ENCODE measurements around the gene TMEM126B.
"Not testable (repeated sequence)": the region's sequence is repeated elsewhere in the genome, so short reads cannot be mapped to it uniquely, and the experiment has no call there.

TMEM126B gene

DNA sequence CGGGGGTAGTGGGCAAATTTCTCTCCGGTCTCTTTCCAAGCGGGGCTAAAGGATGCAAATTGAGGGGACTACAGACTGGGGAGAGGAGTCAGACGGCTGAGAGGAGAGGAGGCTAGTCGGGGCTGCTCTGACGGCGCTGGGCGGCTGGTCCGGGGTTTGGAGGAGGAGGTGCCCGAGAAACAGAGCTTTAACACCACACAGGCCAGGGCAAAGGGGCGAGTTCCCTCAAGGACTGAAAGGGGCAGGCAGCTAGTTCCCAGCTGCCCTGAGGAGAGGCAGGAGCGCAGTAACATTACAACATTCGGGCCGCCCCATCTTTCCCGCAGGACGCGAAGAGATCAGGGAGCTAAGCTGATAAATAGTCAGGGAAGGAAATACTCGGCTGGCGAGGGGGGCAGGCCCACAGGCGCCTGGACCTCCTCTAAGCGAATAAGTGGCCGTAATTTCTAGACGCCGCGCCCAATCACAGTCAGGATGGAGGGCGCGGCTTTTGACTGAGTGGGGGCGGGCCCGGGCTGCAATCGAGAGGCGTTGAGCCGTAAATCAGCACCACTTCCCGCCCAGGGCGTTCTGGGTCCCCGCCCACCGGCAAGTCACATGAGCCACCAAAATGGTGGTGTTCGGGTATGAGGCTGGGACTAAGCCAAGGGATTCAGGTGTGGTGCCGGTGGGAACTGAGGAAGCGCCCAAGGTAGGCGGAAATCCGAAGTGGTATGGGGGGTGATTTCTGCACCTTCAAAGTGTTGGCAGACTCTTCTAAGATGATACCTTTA is at the start of gene TMEM126B:
Gene TMEM126B, plus strand, starts transcription at position 596 of the 773 bp plus-strand sequence. Its CDS starts 15 bp downstream, at position 611.
- DNase-seq: peak; percentile 92

DNA sequence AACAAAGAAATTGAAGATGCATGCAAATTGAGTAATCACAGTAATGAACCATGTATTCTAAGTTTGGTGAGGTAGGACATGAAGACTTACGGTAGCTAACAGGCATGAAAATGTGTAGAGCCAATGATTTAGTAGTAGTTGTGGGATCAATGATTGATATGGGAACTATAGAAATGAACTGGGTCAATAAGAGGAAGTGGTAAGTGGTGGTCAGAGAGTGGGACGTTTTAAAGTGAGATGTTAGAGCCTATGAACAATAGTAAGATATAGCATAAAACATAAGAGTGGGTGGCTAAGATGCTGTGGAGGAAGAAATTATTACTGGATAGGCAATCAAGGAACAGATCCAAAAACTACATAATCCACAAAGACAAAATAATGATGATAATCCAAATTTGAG is 46.3 kb upstream of the TMEM126B start:
- no peak for DNase-seq

DNA sequence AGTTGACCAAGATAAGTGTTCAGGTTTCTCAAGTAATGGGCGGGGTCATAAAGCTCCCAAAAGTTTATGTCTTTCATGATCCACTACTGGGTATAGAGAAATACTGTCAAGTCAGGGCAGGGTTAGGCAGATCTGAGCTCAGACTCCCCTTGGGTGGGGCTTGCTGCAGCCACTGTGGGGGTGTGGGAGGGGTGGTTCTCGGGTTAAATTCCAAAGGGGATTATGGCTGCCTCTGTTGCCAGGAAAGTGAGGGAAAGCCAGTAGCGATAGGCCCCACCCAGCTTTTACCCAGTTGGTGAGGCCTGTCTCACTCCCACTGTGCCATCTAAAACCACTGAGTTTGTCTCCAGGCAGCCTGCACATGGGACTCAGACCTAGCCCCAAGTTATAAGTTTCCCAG is 39.0 kb upstream of the TMEM126B start:
- DNase-seq: no peak

DNA sequence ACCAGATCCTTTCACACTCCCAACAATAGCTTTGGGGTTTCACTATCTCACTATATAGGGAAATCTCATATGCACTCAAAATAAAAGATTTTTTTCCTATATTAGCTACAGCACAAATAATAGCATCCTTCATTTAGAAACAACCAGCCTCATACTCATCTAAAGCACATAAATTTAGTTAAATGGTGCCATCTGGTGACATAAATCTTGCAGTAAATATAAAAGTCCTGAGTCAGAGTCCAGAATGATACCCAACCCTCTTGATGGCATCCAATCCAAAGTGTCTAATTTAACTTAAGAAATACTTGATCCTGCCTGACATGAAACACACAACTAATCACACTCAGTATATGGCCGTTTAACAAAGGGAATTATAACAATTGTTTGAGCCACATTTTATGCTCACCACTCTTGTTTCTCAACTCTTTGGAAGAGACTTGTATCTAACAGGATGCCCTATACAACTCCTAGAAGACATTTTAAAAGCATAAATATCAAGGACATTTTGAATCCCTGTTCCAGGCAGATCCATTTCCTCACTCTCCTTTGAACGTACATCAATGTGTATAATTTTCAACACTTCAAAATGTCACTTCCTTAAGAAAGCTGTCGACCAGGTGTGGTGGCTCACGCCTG is 37.4 kb upstream of the TMEM126B start:
- no peak for DNase-seq

DNA sequence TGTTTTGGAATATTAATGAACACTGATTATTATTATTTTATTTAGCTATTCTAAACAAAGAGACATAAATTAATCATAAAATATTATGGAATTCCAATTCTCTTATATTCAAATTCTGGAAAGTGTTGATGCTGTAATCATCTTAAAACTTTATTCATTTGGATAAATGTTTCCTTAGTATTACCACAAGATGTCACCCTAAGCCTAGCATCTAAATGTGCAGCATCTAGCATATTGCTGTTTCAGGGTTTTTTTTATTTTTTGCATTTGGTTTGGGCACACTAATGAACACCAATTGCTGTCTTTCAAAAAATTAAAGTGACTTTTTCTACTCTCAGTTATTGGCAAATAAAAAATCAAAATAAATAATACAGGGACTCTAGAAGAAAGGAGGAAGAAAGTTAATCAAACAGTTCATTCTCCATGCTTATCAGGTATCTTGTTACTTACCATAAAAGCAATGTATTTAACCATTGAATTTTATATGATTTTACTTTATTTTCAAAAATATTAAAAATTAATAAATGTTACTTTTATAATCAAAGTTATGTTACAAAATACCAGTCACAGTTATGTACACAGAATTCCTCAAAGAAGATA is 33.0 kb upstream of the TMEM126B start:
- no peak for DNase-seq

DNA sequence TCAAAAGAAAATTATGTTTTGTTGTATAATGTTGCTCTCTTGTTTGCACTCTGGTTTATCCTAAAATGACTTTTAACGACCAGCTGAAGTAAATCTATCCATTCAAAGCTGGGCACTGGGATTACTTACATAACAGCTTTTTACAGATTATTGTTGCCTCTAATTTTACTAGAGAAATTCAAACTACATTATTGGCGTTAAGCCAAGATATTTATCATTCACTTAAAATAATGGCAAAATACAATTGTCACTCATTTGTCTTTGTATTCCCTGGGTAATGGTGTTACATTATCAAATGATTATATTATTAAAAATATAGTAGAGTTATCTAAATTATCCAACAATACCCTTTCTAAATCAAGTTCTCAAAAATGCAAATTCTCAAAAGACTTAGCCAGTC is 31.5 kb upstream of the TMEM126B start:
- no peak for DNase-seq

DNA sequence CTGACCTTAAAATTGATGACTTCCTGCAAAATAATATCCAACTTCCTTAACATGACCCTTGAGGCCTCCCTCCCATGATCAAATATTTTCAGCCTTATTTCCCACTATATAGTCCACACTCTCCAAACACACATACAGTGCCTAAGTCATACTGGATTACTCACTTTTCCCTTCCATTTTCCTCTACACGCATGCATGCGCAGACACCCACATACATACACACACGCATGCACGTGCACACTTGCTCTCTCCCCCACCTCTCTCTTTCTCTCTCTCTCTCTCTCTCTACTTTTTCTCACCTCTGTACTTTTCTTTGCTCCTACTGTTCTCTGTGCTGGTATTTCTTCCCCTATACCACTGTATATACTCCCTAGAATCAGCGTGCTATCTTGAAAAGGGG is 29.3 kb upstream of the TMEM126B start:
- DNase-seq: no peak

DNA sequence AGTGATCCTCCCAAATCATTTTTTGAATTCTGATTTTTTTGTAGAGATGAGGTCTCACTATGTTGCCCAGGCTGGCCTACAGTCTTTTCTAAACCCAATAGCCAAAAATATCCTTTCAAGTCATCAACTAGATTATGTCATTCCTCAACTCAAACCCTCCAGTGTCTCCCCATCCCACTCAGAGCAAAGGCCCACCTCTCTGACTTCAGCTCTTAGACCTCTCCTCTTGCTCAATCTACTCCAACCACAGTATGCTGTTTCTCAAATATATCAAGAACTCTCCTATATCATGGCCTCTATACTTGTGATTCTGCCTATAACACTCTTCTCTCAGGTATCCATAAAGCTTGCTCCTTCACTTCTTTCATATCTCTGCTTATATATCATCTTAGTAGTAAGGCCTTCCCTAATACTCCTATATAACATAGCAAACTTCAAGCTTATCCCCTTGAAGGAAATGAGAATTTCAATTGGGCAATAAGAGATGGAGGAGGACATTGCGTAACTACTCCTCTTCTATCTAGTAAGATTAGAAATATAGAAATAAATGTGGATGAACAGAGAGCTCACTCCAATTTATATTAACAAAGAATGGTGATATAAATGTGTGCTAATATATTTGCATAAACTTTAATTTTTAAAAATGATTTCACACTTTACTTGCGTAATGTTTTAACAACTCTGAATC is 25.7 kb upstream of the TMEM126B start:
- DNase-seq: no peak

DNA sequence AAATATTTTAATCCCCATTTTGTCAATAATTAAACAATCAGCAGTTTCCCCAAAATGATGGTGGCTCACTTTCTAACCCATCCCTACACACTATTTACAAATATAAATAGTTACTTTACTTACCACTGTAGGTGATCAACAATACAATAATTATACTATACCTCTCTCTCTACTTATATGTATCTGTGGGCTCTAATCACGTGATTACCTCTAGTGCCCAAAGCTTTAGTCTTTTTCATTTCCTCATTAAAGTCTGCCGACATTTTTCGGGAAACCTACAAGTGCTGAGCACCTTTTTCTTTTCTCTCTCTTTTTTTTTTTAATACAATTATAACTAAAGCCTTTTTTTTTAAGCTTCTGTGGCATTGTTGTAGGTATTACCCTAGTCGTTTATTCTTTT is 25.2 kb upstream of the TMEM126B start:
- no peak for DNase-seq

DNA sequence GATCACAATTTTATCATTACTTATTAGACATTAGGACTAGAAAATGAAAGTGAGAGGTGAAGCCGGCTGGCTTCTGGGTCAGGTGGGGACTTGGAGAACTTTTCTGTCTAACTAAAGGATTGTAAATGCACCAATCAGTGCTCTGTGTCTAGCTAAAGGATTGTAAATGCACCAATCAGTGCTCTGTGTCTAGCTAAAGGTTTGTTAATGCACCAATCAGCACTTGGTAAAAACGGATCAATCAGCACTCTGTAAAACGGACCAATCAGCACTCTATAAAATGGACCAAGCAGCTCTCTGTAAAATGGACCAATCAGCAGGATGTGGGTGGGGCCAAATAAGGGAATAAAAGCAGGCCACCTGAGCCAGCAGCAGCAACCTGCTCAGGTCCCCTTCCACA is 22.2 kb upstream of the TMEM126B start:
- DNase-seq: not testable (repeated sequence)

DNA sequence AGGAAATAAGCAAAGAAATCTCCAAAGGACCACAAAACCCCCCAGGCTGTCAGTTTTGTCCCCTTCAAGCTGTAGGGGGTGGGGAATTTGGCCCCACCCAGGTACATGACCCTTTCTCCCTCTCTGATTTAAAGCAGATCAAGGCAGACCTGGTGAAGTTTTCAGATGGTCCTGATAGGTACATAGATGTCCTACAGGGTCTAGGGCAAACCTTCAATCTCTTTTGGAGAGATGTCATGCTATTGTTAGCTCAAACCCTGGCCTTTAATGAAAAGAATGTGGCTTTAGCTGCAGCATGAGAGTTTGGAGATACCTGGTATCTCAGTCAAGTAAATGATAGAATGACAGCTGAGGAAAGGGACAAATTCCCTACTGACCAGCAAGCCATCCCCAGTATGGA is 19.8 kb upstream of the TMEM126B start:
- not testable (repeated sequence) for DNase-seq

DNA sequence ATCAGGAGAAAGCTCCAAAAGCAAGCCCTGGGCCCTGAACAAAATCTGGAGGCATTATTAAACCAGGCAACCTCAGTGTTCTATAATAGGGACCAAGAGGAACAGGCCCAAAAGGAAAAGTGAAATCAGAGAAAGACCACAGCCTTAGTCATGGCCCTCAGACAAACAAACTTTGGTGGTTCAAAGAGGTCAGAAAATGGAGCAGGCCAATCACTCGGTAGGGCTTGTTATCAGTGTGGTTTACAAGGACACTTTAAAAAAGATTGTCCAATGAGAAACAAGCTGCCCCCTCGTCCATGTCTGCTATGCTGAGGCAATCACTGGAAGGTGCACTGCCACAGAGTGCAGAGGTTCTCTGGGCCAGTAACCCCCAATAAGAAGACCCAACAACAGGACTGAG is 19.1 kb upstream of the TMEM126B start:
- not testable (repeated sequence) for DNase-seq

DNA sequence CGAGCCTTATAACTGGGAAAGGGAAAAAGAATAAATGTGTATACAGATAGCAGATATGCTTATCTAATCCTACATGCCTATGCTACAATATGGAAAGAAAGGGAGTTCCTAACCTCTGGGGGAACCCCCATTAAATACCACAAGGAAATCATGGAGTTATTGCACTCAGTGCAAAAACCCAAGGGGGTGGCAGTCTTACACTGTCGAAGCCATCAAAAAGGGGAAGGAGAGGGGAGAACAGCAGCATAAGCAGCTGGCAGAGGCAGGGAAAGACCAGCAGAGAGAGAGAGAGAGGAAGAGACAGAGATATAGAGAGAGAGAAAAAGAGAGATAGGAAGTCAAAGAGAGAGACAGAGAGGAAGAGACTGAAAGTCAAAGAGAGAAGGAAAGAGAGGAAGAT is 16.8 kb upstream of the TMEM126B start:
- not testable (repeated sequence) for DNase-seq

DNA sequence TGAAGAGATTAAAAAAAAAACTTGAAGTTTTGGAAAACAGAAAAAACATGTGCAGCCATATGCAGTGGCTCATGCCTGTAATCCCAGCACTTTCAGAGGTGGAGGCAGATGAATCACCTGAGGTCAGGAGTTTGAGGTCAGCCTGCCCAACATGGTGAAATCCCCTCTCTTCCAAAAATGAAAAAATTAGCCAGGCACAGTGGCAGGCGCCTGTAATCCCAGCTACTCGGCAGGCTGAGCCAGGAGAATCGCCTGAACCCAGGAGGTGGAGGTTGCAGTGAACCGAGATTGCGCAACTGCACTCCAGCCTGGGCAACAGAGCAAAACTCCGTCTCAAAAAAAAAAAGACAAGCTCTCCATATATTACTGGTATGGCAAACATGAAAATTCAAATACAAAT is 8.9 kb upstream of the TMEM126B start:
- DNase-seq: no peak

DNA sequence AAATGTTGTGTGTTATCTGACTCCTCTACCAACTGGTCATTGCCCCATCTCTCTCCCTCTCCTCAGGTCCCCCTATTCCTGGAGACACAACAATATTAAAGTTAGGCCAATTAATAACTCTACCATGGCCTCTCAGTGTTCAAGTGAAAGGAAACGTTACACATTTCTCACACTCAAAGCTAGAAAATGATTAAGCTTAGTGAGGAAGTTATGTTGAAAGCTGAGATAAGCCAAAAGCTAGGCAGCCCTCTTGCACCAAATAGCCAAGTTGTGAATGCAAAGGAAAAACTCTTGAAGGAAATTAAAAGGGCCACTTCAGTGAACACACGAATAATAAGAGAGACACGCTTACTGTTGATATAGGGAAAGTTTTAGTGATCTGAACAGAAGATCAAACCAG is 8.1 kb upstream of the TMEM126B start:
- DNase-seq: no peak

DNA sequence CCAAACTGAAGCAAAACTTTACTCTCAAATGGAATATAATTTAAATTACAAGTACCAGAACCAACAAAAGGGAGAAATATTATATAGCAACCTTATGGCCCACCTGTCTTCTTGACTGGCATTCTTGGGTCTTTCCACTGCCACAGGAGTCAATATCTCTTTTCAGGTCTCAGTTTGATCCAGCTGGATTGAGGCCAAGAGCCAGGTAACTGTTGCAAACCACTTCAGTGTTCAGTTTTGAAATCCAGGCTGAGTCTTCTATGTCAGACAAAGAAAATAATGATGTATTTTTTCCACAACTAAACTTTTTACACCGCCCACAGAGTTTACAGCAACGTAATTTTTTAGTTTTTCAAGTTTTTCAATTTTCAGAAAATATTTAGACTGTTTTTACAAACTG is 1.9 kb upstream of the TMEM126B start:
- no peak for DNase-seq

DNA sequence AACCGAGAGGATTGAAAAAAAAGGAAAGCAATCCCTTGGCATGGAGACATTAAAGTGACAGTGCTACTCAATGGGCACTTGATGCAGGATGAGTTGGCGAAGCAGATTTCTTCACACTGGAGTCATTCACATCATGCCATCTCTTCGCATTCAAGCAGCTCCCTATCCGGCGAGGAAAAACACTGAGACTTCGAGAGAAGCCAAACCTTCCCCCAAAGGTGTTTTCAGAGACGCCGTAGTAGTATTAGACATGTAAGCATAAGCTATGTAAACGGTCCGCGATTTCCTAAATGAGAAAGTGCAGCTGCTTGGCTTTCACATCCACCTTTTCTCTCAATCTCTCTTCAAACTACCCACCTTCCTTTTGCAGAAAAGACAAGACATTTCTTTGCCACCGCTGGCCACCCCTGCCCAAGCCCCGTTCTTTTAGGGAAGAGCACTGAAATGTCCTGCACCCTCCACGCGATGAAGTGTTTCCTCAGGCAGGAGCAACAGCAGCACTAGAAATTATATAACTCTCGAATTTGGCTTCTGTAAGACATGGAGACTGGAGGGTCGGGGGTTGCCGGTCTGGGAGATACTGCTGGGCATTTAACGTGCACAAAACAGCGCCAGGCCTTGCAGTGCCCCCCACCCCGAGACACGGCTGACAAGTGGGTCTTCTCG is 928 bp upstream of the TMEM126B start, which contains the start of gene DLG2:
Gene DLG2, minus strand, starts transcription at position 13 of the 666 bp plus-strand sequence.
- no peak for DNase-seq

DNA sequence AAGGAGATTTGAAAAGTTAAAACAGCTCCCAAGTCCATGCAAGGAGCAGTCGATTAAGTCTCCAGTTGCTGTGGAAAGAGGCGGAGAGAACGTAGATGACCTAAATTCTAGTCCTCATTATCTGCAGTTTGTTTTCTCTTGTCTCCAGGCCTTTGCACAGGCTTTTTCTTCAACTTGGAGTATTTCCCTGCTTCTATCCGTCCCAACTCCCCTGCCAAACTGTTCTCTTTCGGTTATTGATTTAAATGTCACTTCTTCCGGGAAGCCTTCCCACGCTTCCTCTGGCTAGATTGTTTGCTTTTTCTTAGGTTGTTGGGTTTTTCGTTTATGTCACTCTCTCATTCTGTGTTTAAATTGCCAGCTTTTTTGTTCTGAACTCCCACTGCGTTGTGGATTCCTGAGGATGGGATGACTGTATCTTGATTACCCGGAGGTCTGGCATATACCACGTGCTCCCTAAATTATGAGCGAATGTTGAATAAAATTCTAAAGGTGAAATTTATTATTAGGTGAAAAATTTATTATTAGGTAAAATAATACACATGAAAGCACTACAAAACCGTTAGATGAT is 463 bp downstream of the TMEM126B start:
- DNase-seq: no peak

DNA sequence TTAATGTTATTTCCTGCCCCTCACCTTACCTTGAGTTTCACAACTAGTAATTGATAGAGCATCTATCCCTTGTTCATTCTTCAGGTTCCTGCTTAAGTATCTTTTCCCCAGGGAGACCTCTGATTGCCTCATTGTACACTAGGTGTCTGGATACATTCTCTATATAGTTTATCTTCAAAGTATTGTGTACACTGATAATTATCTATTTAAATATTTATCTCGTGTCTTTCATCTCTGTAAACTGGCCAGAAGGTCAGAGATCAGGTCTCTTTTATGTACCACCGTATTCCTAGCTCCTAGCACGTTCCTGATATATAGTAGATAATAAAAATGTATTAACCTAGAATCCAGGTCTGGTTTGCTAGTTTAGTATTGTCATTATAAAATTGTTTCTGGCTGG is 6.4 kb downstream of the TMEM126B start:
- DNase-seq: no peak

DNA sequence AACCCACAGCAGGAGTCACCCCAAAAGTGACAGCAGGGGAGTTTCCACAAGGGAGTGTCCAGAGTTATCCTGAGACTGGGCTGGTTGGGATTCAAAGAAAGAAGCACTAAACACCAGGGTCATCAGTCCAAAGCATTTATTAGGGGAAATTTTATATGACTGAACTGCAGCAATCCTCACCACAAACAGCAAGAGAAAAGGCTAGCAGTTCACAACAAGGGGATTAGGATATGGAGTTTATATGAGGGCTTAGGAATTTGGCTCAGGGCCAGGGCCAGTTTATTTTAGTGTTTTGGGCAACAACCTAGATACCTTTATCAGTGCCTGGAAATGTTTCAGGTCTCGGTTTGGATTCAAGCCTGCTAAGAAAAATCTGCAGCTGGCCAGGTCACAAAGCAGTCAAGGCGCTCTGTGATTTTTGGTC is 14.8 kb downstream of the TMEM126B start:
- DNase-seq: no peak

DNA sequence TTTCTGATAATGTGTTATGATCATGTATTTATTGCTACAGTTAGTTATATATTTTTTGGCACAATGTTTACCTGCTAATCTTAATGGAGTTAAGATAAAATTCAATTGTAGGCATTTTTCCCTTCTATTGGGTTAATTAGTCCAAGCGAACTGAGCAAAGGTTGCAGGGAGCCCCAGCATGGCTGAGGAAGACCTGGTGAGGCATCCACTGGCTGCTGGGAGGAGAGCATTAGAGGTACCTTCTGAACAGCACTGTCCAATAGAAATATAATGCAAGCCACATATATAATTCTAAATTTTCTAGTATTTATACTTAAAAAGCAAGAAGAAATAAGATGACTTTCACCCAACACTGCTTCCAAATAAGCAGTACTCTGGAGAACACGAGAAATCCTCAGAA is 18.7 kb downstream of the TMEM126B start:
- no peak for DNase-seq

DNA sequence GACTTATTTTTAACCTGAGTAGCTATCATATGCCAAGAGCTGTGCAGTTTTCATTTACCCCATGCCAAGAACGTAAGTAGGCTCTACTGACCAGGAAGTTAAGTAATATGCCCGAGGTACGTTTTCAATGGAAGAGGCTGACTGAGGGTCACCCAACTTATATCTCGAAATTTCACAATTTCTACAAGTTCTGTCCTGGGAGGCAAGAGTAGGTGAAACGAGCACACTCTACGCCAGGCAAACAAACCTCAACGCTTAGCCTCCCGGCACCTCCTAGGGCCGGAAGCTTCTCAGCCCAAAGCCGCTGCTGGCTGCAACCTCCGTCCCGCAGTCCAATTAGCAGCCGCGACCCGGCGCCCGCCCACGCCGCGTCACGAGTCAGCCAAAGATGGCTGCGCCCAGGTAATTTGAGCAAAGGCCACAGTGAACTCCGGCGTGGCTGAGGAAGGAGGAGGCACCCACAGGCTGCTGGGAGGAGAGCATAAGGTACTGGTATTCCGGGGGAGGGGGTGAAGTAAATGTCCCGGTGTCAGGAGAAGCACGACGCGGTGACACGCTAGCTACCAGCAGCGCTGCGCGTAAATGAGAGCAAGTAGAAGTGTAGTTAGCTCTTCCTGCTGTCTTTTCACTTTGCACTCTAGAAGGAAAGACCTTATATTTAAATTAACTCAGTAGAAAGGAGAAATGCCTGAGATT is 19.4 kb downstream of the TMEM126B start, which contains the start of gene TMEM126A:
Gene TMEM126A, plus strand, starts transcription at position 364 of the 696 bp plus-strand sequence. CDS start 2,289 bp downstream, outside the sequence.
- DNase-seq: peak; percentile 85

Data from CD4-positive, alpha-beta T cell treated with Interferon gamma for 1 hour (primary cell).